ENCODE data around the gene CMC2. TPM values are rescaled to one million over a fixed set of nuclear protein-coding genes. Genes with fewer than 3 reads are reported as not detected.
A peak's percentile ranks its signal among the peaks of the same experiment; 100 is the strongest.

CMC2 gene
- total and polyA plus RNA-seq, 10 of the 15 experiments (the other 5 are each of a cell fraction or from before 2014, with no cell fraction given), result 62.8 to 251 (median 157) TPM

GRCh38 chr16:81006813-81007695, at the start of gene CMC2, which contains the start of gene CENPN (continued):
- peak; percentile 37 for TF ChIP-seq SIX5 (IDR thresholded peaks at IDR 0.05; ENCODE audit: low read depth, low read length, severe bottlenecking)
- TF ChIP-seq RB1 (IDR thresholded peaks at IDR 0.05; ENCODE audit: borderline replicate concordance), result peak; percentile 93
- peak; percentile 47; the same call in 1 of the 2 replicates for TF ChIP-seq MAX (IDR thresholded peaks at IDR 0.05; ENCODE audit: low read depth, low read length)
- peak; percentile 85; the same call in 1 of the 2 replicates for TF ChIP-seq CBX5 (IDR thresholded peaks at IDR 0.05; ENCODE audit: low read depth)
- peak; percentile 55 for TF ChIP-seq MXI1 (IDR thresholded peaks at IDR 0.05; ENCODE audit: low read depth, low read length)
- TF ChIP-seq USF1 (IDR thresholded peaks at IDR 0.05; ENCODE audit: borderline replicate concordance, extremely low read length, insufficient read depth, low read depth, low read length), result peak; percentile 91
- TF ChIP-seq NR2F1 (conservative IDR thresholded peaks at IDR 0.05), result peak; percentile 35; the same call in 1 of the 2 replicates
- TF ChIP-seq ZZZ3 (IDR thresholded peaks at IDR 0.05; ENCODE audit: control insufficient read depth, insufficient read length, low read depth), result no peak
- TF ChIP-seq HDGF (IDR thresholded peaks at IDR 0.05), result peak; percentile 77; the same call in 1 of the 2 replicates
- TF ChIP-seq ASH2L (IDR thresholded peaks at IDR 0.05; ENCODE audit: borderline replicate concordance, low read depth), result no peak
- TF ChIP-seq USF2 (IDR thresholded peaks at IDR 0.05; ENCODE audit: borderline replicate concordance, low read depth, low read length), result peak; percentile 88
- TF ChIP-seq ZNF384 (IDR thresholded peaks at IDR 0.05; ENCODE audit: borderline replicate concordance, low read depth, low read length), result peak; percentile 93
- TF ChIP-seq TBL1XR1 (IDR thresholded peaks at IDR 0.05; ENCODE audit: low read depth, low read length), result peak; percentile 45; the same call in 1 of the 2 replicates
- TF ChIP-seq E2F8 (IDR thresholded peaks at IDR 0.05; ENCODE audit: low read depth, partially characterized antibody), result peak; percentile 76
- peak in 1 of 2 experiments; percentile 54; a peak in 2 of 4 replicates for TF ChIP-seq EP300 (IDR thresholded peaks at IDR 0.05; ENCODE audit: borderline replicate concordance in 1 of 2, control insufficient read depth in 1 of 2, low read depth in 2 of 2, low read length in 2 of 2)
- no peak for TF ChIP-seq NR2C2 (IDR thresholded peaks at IDR 0.05; ENCODE audit: borderline replicate concordance, control insufficient read depth, insufficient read length, low read depth)
- peak; percentile 100 for TF ChIP-seq KLF5 (IDR thresholded peaks at IDR 0.05; ENCODE audit: partially characterized antibody)
- TF ChIP-seq E4F1 (IDR thresholded peaks at IDR 0.05; ENCODE audit: borderline replicate concordance, partially characterized antibody), result peak; percentile 96
- no peak for TF ChIP-seq FOS (IDR thresholded peaks at IDR 0.05; ENCODE audit: borderline replicate concordance, extremely low read depth, insufficient read length)
- TF ChIP-seq FOXK2 (IDR thresholded peaks at IDR 0.05), result peak; percentile 100

Data from GM12878 (cell line).